Natural killer cell (primary cell): Measurements from ENCODE around the gene EID2. TPM values are rescaled to one million over a fixed set of nuclear protein-coding genes. Genes with fewer than 3 reads are reported as not detected.

Experiments used
- ATAC-seq, 3 donors: fragments of 150-1000 bp in 2 of 3; fragments of 200-7000 bp in 1 of 3; cut with Tn5 transposase; 1 replicate in 1 of 3; 2 replicates in 2 of 3; pipeline ENCODE4 v1.10.0; 2021; ENCODE audit warnings: mild to moderate bottlenecking in 2 of 3, moderate library complexity in 2 of 3
- DNase-seq, 2 donors: peaks; one replicate each; pipeline versions ENCODE4 v3.0.0 to v3.0.0-alpha.2; 2013 to 2021; ENCODE audit warnings: mixed read lengths in 1 of 2
- H3K27ac ChIP-seq: one replicate; pipeline ENCODE4 v1.5.1; 2013; ENCODE audit warnings: mild to moderate bottlenecking, low read length
- H3K27me3 ChIP-seq: one replicate; pipeline ENCODE4 v1.6.1; 2013; ENCODE audit warnings: low read length; ENCODE audit not compliant: control insufficient read depth, insufficient read depth
- H3K36me3 ChIP-seq: one replicate; pipeline ENCODE4 v1.6.1; 2013; ENCODE audit warnings: low read length; ENCODE audit not compliant: control insufficient read depth, insufficient read depth
- H3K4me1 ChIP-seq: one replicate; pipeline ENCODE4 v1.6.1; 2013; ENCODE audit warnings: low read length; ENCODE audit not compliant: control insufficient read depth, insufficient read depth
- H3K4me3 ChIP-seq: one replicate; pipeline ENCODE4 v1.5.1; 2013; ENCODE audit warnings: low read length
- H3K9me3 ChIP-seq: one replicate; pipeline ENCODE4 v1.6.1; 2013; ENCODE audit warnings: low read length; ENCODE audit not compliant: control insufficient read depth, insufficient read depth
- H3K27ac Mint-ChIP-seq, 2 donors: one replicate each; pipeline ENCODE4 v1.8.0; 2022; ENCODE audit warnings: mild to moderate bottlenecking in 2 of 2, mixed read lengths in 2 of 2, moderate library complexity in 1 of 2
- H3K27me3 Mint-ChIP-seq, 2 donors: one replicate each; pipeline ENCODE4 v1.8.0; 2022; ENCODE audit warnings: low read depth in 2 of 2, mixed read lengths in 2 of 2
- H3K36me3 Mint-ChIP-seq: one replicate; pipeline ENCODE4 v1.8.0; 2022; ENCODE audit warnings: mixed read lengths
- H3K4me1 Mint-ChIP-seq, 2 donors: one replicate each; pipeline ENCODE4 v1.8.0; 2022; ENCODE audit warnings: mixed read lengths in 2 of 2
- H3K4me3 Mint-ChIP-seq: one replicate; pipeline ENCODE4 v1.8.0; 2022; ENCODE audit warnings: mild to moderate bottlenecking, moderate library complexity, mixed read lengths
- H3K9me3 Mint-ChIP-seq, 2 donors: one replicate each; pipeline ENCODE4 v1.8.0; 2022; ENCODE audit warnings: mixed read lengths in 2 of 2
- CTCF ChIP-seq: fragments of 200-600 bp; IDR thresholded peaks from one replicate; pipeline ENCODE4 v1.8.0; 2022; ENCODE audit warnings: antibody characterized with exemption
- WGBS: methylation state at CpG from one replicate; pipeline ENCODE4 v1.1.7; 2013; ENCODE audit warnings: missing lambda C conversion rate; ENCODE audit not compliant: insufficient coverage; 5-methylcytosine and 5-hydroxymethylcytosine counted together
- intact Hi-C: fragments of 100-400 bp; cut with micrococcal nuclease; formaldehyde crosslinking; loops from one replicate; pipeline ENCODE4 v1.14.2; 2022
- total RNA-seq, 4 donors: library from RNA; stranded (reverse); fragments of 120-200 nt in 1 of 4; gene quantifications; one replicate each; pipeline versions ENCODE4 v1.2.3 to v1.2.4, GENCODE V29; 2013 to 2022

Gene EID2
- total RNA-seq, 3 donors from 2014 or later (not counting 1 experiment from before 2014, with no cell fraction given), result 11.9 to 19.9 (median 15.6) TPM

- peaks cover 22% of the 10 kb centered on the region for H3K27me3 ChIP-seq
- no peaks in the 10 kb centered on the region for H3K9me3 Mint-ChIP-seq
- H3K27ac ChIP-seq, result no peak overlapping the region
- DNase-seq (no peak), ATAC-seq (no peak)
- peaks cover 17% of the 10 kb centered on the region for H3K4me1 ChIP-seq
- no peaks in the 10 kb centered on the region for H3K9me3 ChIP-seq
- TF ChIP-seq CTCF, result no peak
- H3K4me3 Mint-ChIP-seq, result peak overlapping the region; percentile 56
- no peaks in the 10 kb centered on the region for H3K36me3 ChIP-seq
- whole genome bisulfite sequencing, result 68% methylated on average over 7 of the region's 7 CpGs
- peaks cover 49 to 54% of the 10 kb centered on the region in 2 donors for H3K27me3 Mint-ChIP-seq
- intact Hi-C loops, result no loop called here
- no peaks in the 10 kb centered on the region for H3K36me3 Mint-ChIP-seq
- H3K4me1 Mint-ChIP-seq, result peaks cover 5 to 32% of the 10 kb centered on the region in 2 donors
- H3K4me3 ChIP-seq, result no peak overlapping the region
- H3K27ac Mint-ChIP-seq, result no peak overlapping the region
Measured at GRCh38 chr19:39506598-39506943, 33.4 kb downstream of the EID2 start.

GRCh38 chr19:39502640-39503417, 37.1 kb downstream of the EID2 start:
- 18% methylated on average over 69 of the region's 69 CpGs for WGBS
- H3K36me3 Mint-ChIP-seq, result no peaks in the 10 kb centered on the region
- no peaks in the 10 kb centered on the region for H3K9me3 ChIP-seq

GRCh38 chr19:39501340-39501739, 38.6 kb downstream of the EID2 start:
- 73% methylated on average over 5 of the region's 5 CpGs for WGBS

More at GRCh38 chr19:39502640-39503417, 37.1 kb downstream of the EID2 start:
- TF ChIP-seq CTCF, result peak; percentile 90
- Mint-ChIP-seq H3K27me3 (peaks cover 60 to 64% of the 10 kb centered on the region in 2 donors), H3K4me1 (peaks cover 19 to 49% of the 10 kb centered on the region in 2 donors), H3K9me3 (no peaks in the 10 kb centered on the region), H3K27ac (peak overlapping the region in 1 of 2 donors; percentile 8), H3K4me3 (no peak overlapping the region)
- H3K4me1 ChIP-seq, result peaks cover 33% of the 10 kb centered on the region
- DNase-seq, result peak; percentile 77 to 92
- no peak overlapping the region for H3K4me3 ChIP-seq
- intact Hi-C loops, result no loop called here
- ATAC-seq, result peak; percentile 84 to 93 (median 91)
- no peaks in the 10 kb centered on the region for H3K36me3 ChIP-seq
- no peak overlapping the region for H3K27ac ChIP-seq
- H3K27me3 ChIP-seq, result peaks cover 39% of the 10 kb centered on the region

More at GRCh38 chr19:39501340-39501739, 38.6 kb downstream of the EID2 start:
- peaks cover 39% of the 10 kb centered on the region for H3K27me3 ChIP-seq
- no peak overlapping the region for H3K27ac ChIP-seq
- Mint-ChIP-seq H3K9me3 (no peaks in the 10 kb centered on the region), H3K4me3 (no peak overlapping the region), H3K36me3 (no peaks in the 10 kb centered on the region), H3K27me3 (peaks cover 54 to 61% of the 10 kb centered on the region in 2 donors), H3K4me1 (peaks cover 19 to 39% of the 10 kb centered on the region in 2 donors), H3K27ac (no peak overlapping the region)
- H3K4me3 ChIP-seq, result no peak overlapping the region
- H3K9me3 ChIP-seq, result no peaks in the 10 kb centered on the region
- no peaks in the 10 kb centered on the region for H3K36me3 ChIP-seq
- no peak for DNase-seq
- H3K4me1 ChIP-seq, result peaks cover 26% of the 10 kb centered on the region
- TF ChIP-seq CTCF, result no peak
- intact Hi-C loops, result no loop called here
- ATAC-seq, result no peak
